Measurements from ENCODE around the gene SPATA33.

DNA sequence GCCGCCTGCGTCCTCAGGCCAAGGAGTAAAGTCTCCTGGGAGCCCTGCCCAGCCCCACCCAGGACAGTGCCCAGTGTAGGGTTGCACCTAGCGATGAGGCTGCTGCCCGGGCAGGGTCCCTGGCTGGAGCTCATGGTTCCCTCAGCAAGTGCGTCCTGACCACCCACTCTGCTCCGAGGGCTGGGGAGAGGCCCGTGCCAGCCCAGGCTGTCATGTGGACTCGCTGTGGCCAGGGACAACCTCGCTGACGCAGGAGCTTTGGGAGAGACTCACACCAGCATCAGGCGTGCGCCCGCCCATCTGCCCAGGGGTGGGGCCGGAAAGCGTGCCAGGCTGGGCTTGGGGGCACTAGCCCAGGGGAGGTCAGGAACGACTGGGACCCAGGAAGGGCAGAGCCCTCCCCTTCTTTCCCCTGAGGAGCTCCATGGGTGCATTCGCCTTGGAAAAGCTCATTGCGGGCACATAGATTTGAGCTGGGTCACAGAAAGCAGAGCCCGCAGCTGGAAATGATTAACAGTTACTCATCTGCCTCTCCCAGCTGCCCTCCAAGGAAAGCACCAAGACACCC is 24.5 kb upstream of the SPATA33 start:
- TF ChIP-seq, protein P1, sequence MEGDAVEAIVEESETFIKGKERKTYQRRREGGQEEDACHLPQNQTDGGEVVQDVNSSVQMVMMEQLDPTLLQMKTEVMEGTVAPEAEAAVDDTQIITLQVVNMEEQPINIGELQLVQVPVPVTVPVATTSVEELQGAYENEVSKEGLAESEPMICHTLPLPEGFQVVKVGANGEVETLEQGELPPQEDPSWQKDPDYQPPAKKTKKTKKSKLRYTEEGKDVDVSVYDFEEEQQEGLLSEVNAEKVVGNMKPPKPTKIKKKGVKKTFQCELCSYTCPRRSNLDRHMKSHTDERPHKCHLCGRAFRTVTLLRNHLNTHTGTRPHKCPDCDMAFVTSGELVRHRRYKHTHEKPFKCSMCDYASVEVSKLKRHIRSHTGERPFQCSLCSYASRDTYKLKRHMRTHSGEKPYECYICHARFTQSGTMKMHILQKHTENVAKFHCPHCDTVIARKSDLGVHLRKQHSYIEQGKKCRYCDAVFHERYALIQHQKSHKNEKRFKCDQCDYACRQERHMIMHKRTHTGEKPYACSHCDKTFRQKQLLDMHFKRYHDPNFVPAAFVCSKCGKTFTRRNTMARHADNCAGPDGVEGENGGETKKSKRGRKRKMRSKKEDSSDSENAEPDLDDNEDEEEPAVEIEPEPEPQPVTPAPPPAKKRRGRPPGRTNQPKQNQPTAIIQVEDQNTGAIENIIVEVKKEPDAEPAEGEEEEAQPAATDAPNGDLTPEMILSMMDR (IDR thresholded peaks at IDR 0.05): no peak
- no peak for TF ChIP-seq RAD21 (conservative IDR thresholded peaks at IDR 0.05 in 1 of 2, IDR thresholded peaks at IDR 0.05 in 1 of 2)
- peak; percentile 54 for TF ChIP-seq POLR2A (IDR thresholded peaks at IDR 0.05; ENCODE audit: low read length)
- TF ChIP-seq MYC (IDR thresholded peaks at IDR 0.05; ENCODE audit: borderline replicate concordance, low read length): peak; percentile 52; the same call in 1 of the 2 replicates
- TF ChIP-seq, protein P2, sequence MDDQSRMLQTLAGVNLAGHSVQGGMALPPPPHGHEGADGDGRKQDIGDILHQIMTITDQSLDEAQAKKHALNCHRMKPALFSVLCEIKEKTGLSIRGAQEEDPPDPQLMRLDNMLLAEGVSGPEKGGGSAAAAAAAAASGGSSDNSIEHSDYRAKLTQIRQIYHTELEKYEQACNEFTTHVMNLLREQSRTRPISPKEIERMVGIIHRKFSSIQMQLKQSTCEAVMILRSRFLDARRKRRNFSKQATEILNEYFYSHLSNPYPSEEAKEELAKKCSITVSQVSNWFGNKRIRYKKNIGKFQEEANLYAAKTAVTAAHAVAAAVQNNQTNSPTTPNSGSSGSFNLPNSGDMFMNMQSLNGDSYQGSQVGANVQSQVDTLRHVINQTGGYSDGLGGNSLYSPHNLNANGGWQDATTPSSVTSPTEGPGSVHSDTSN (IDR thresholded peaks at IDR 0.05): no peak
- TF ChIP-seq ZC3H11A (IDR thresholded peaks at IDR 0.05): no peak

Measured in A549 (cell line).